ENCODE measurements around the gene MGAT4C. TPM values are rescaled to one million over a fixed set of nuclear protein-coding genes. Genes with fewer than 3 reads are reported as not detected.

The MGAT4C gene
- total RNA-seq, 4 donors from 2014 or later: under 0.01 to 2.5 (median 0.31) TPM

GRCh38 chr12:86249276-86249675, 6.9 kb downstream of the MGAT4C start:
- intact Hi-C loops (cut with DNase I; ENCODE audit: low total_unique reads): no loop called here
- no peak overlapping the region for H3K4me3 ChIP-seq
- H3K4me1 ChIP-seq: no peaks in the 10 kb centered on the region
- TF ChIP-seq CTCF (IDR thresholded peaks at IDR 0.05) (no peak), POLR2A (IDR thresholded peaks at IDR 0.05) (no peak)
- no peaks in the 10 kb centered on the region for H3K36me3 ChIP-seq
- DNase-seq: no peak
- no peaks in the 10 kb centered on the region for H3K27me3 ChIP-seq
- no peak overlapping the region for H3K27ac ChIP-seq
- H3K9me3 ChIP-seq: no peaks in the 10 kb centered on the region

- no peaks in the 10 kb centered on the region for H3K4me1 ChIP-seq
- no peaks in the 10 kb centered on the region for H3K27me3 ChIP-seq
- no peaks in the 10 kb centered on the region for H3K9me3 ChIP-seq
- intact Hi-C loops (cut with DNase I; ENCODE audit: low total_unique reads): no loop called here
- no peak for DNase-seq
- no peak overlapping the region for H3K27ac ChIP-seq
- H3K4me3 ChIP-seq: no peak overlapping the region
- no peak for TF ChIP-seq CTCF (IDR thresholded peaks at IDR 0.05)
- no peak for TF ChIP-seq POLR2A (IDR thresholded peaks at IDR 0.05)
- no peaks in the 10 kb centered on the region for H3K36me3 ChIP-seq
Measured at GRCh38 chr12:86247871-86248270, 8.3 kb downstream of the MGAT4C start.

GRCh38 chr12:86241600-86241999, 14.6 kb downstream of the MGAT4C start:
- Histone ChIP-seq H3K9me3 (no peaks in the 10 kb centered on the region), H3K27ac (no peak overlapping the region), H3K36me3 (no peaks in the 10 kb centered on the region), H3K27me3 (no peaks in the 10 kb centered on the region), H3K4me1 (no peaks in the 10 kb centered on the region), H3K4me3 (no peak overlapping the region)
- TF ChIP-seq POLR2A (IDR thresholded peaks at IDR 0.05) (no peak), CTCF (IDR thresholded peaks at IDR 0.05) (no peak)
- DNase-seq: no peak
- intact Hi-C loops (cut with DNase I; ENCODE audit: low total_unique reads): no loop called here

GRCh38 chr12:86234316-86234855, 21.8 kb downstream of the MGAT4C start:
- TF ChIP-seq CTCF (IDR thresholded peaks at IDR 0.05) (no peak), POLR2A (IDR thresholded peaks at IDR 0.05) (no peak)
- Histone ChIP-seq H3K4me1 (no peaks in the 10 kb centered on the region), H3K27ac (no peak overlapping the region), H3K9me3 (no peaks in the 10 kb centered on the region), H3K4me3 (no peak overlapping the region), H3K27me3 (no peaks in the 10 kb centered on the region), H3K36me3 (no peaks in the 10 kb centered on the region)
- intact Hi-C loops (cut with DNase I; ENCODE audit: low total_unique reads): no loop called here
- no peak for DNase-seq

- Histone ChIP-seq H3K9me3 (no peaks in the 10 kb centered on the region), H3K4me1 (no peaks in the 10 kb centered on the region), H3K27me3 (no peaks in the 10 kb centered on the region), H3K4me3 (no peak overlapping the region), H3K27ac (no peak overlapping the region), H3K36me3 (no peaks in the 10 kb centered on the region)
- no peak for TF ChIP-seq CTCF (IDR thresholded peaks at IDR 0.05)
- no peak for TF ChIP-seq POLR2A (IDR thresholded peaks at IDR 0.05)
- DNase-seq: no peak
- intact Hi-C loops (cut with DNase I; ENCODE audit: low total_unique reads): no loop called here
Measured at GRCh38 chr12:86233126-86233525, 23.1 kb downstream of the MGAT4C start.
